Aorta (tissue), 5 donors: ENCODE measurements around the gene CFAP97D1. TPM values are rescaled to one million over a fixed set of nuclear protein-coding genes. Genes with fewer than 3 reads are reported as not detected.

Experiments used
- ATAC-seq: fragments of 200-7000 bp; cut with Tn5 transposase; one replicate; pipeline ENCODE4 v1.9.1; 2022; ENCODE audit warnings: moderate library complexity; ENCODE audit not compliant: low FRiP score
- DNase-seq, 2 donors: peaks; one replicate each; pipeline ENCODE4 v3.0.0-alpha.2; 2020
- H3K27ac ChIP-seq, 2 donors: one replicate each; pipeline ENCODE4 v1.5.1; 2013; ENCODE audit warnings: low read length in 2 of 2, mild to moderate bottlenecking in 2 of 2, moderate library complexity in 2 of 2, control low read depth in 1 of 2, inconsistent platforms in 1 of 2, low read depth in 1 of 2
- H3K27me3 ChIP-seq, 2 donors: one replicate each; pipeline ENCODE4 v1.6.1; 2013; ENCODE audit warnings: control low read depth in 1 of 2, low read length in 1 of 2, mild to moderate bottlenecking in 1 of 2, moderate library complexity in 1 of 2; ENCODE audit not compliant: insufficient read depth in 2 of 2, control insufficient read depth in 1 of 2
- H3K36me3 ChIP-seq, 2 donors: one replicate each; pipeline ENCODE4 v1.6.1; 2013; ENCODE audit warnings: control low read depth in 1 of 2, low read length in 1 of 2, mild to moderate bottlenecking in 1 of 2; ENCODE audit not compliant: insufficient read depth in 2 of 2, control insufficient read depth in 1 of 2
- H3K4me1 ChIP-seq, 2 donors: one replicate each; pipeline ENCODE4 v1.6.1; 2013; ENCODE audit warnings: low read length in 2 of 2, control low read depth in 1 of 2, mild to moderate bottlenecking in 1 of 2, moderate library complexity in 1 of 2; ENCODE audit not compliant: insufficient read depth in 2 of 2, control insufficient read depth in 1 of 2
- H3K4me3 ChIP-seq, 2 donors: one replicate each; pipeline ENCODE4 v1.5.1; 2013; ENCODE audit warnings: low read length in 2 of 2, control low read depth in 1 of 2, mild to moderate bottlenecking in 1 of 2
- H3K9me3 ChIP-seq: one replicate; pipeline ENCODE4 v1.6.1; 2013; ENCODE audit warnings: mild to moderate bottlenecking, low read length; ENCODE audit not compliant: control insufficient read depth
- WGBS, 2 donors: extraction: QIAGEN DNeasy Blood & Tissue Kit; methylation state at CpG; one replicate each; pipeline ENCODE4 v1.1.7; 2013; 5-methylcytosine and 5-hydroxymethylcytosine counted together
- intact Hi-C, 2 donors: fragments of 100-400 bp; cut with DNase I; formaldehyde crosslinking; loops; one replicate each; pipeline versions ENCODE4 v1.14.2 to v1.15.0; 2022
- polyA plus RNA-seq, 2 donors: library from polyadenylated mRNA; stranded (reverse); fragments of 200-250 nt; gene quantifications; one replicate each; pipeline ENCODE4 v1.2.3, GENCODE V29; 2013
- total RNA-seq, 2 donors: library from RNA; stranded (reverse); fragmentation: NEBNext Ultra II Directional; extraction: Animal tissue kit (Norgen Biotek cat#: 25700); gene quantifications; one replicate each; pipeline ENCODE4 v1.2.1, GENCODE V29; 2021
- donor health status: healthy with polysubstance abuse.
- donor health status: Bipolar disorder and iron deficiency.
- donor health status: DM: no; HTN: no; CAD: no.
- donor health status: DM: no; HTN: no; CAD: no.
- donor health status: DM: yes; HTN: yes; CAD: no.

CFAP97D1 gene
- total and polyA plus RNA-seq, 4 donors, result 0.25 TPM; not detected in 3

DNA sequence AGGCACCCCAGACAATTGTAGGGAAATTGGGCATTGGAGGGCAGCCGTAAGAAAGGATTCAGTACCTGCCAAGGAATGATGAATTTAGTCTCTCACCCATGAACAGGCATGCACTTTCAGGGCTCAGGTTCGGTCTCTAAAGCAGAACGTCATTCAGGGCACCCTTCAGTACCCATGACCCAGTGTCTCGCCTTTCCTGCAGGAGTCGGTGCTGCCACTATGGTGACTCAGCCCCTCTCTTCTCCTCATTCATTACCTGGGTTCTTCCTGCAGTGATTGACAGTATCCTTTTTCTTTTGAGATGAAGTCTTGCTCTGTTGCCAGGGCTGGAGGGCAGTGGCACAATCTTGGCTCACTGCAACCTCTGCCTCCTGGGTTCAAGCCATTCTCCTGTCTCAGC is 30.1 kb upstream of the CFAP97D1 start:
- Histone ChIP-seq H3K27ac (no peak overlapping the region), H3K27me3 (no peaks in the 10 kb centered on the region), H3K4me3 (no peak overlapping the region), H3K4me1 (no peaks in the 10 kb centered on the region), H3K36me3 (no peaks in the 10 kb centered on the region), H3K9me3 (no peaks in the 10 kb centered on the region)
- no peak for DNase-seq
- intact Hi-C loops, result no loop called here
- 66 to 75% methylated on average over 5 of the region's 5 CpGs for WGBS, 2 donors
- no peak for ATAC-seq

DNA sequence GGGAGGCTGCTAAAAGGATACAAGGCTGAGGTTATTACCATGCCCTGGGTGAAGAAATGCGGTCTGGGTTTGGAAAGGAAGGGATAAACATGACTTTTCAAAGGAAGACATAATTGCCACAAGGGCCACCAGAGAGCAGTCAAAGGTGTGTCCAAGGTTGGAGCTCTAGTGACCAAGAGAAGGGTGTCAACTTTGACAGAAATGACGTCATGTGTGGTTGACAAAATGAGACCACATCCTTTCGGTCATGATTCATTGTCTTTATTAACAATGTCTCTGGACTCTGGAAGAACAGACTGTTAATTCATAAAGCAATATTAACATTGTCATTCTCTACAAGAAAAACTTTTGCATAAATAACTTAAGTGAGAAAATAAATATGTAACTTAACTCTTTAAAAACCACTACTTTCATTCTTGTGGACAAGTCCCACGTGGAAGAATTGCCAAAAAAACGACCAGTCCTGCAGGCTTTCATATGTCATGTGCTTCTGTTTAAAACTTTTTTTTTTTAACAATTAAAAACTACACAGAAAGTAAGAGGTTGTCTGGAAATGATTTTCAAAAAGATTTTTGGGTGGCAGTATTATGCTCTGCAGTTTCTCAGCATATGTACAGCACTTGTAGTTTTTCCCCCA is 26.6 kb upstream of the CFAP97D1 start:
- no peak overlapping the region for H3K4me3 ChIP-seq
- intact Hi-C loops, result no loop called here
- no peaks in the 10 kb centered on the region for H3K36me3 ChIP-seq
- ATAC-seq, result no peak
- no peak for DNase-seq
- H3K27me3 ChIP-seq, result no peaks in the 10 kb centered on the region
- no peaks in the 10 kb centered on the region for H3K9me3 ChIP-seq
- H3K27ac ChIP-seq, result no peak overlapping the region
- WGBS, 2 donors, result 65 to 66% methylated on average over 5 of the region's 5 CpGs
- no peaks in the 10 kb centered on the region for H3K4me1 ChIP-seq

- 46 to 52% methylated on average over 15 to 21 of the region's 21 CpGs for WGBS, 2 donors
- Histone ChIP-seq H3K9me3 (no peaks in the 10 kb centered on the region), H3K4me1 (no peaks in the 10 kb centered on the region), H3K27me3 (no peaks in the 10 kb centered on the region), H3K27ac (no peak overlapping the region), H3K4me3 (no peak overlapping the region), H3K36me3 (no peaks in the 10 kb centered on the region)
- ATAC-seq (no peak), DNase-seq (no peak)
- intact Hi-C loops, result loop anchor here in 1 of 2 donors (5.0 kb wide), 1 partner anchor 178 kb away; no protein-coding TSS in a partner anchor
These were observed 25.3 kb upstream of the CFAP97D1 start for GRCh38 chr17:43754947-43755346.

DNA sequence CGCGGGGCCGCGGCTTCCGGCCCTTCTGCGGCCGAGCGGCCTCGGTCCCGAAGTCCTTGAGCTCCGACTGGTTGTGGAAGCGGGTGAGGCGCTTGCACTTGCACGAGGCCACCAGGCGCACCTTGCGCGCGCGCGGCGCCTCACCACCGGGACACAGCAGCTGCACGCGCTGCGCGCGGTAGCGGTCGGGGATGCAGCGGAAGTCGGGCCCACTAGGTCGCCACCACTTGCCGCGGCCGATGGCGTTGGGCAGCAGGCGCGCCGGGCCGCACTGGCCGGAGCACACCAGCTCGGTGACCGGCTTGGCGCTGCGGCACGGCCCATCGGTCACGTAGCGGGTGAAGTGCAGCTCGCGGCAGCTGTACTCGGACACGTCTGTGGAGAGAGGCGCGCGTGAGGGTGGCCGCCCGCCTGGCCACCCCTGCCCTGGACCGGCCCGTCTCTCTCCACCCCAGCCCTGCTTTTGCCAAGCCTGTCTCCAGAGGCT is 24.8 kb upstream of the CFAP97D1 start:
- Histone ChIP-seq H3K9me3 (no peaks in the 10 kb centered on the region), H3K36me3 (no peaks in the 10 kb centered on the region), H3K27ac (peak overlapping the region in 1 of 2 donors; percentile 4), H3K4me3 (no peak overlapping the region), H3K27me3 (no peaks in the 10 kb centered on the region), H3K4me1 (no peaks in the 10 kb centered on the region)
- intact Hi-C loops, result loop anchor here in 1 of 2 donors (5.0 kb wide), 1 partner anchor 178 kb away; no protein-coding TSS in a partner anchor
- 28 to 36% methylated on average over 56 to 60 of the region's 60 CpGs for WGBS, 2 donors
- DNase-seq (peak in 1 of 2 donors; percentile 82), ATAC-seq (peak; percentile 15)

DNA sequence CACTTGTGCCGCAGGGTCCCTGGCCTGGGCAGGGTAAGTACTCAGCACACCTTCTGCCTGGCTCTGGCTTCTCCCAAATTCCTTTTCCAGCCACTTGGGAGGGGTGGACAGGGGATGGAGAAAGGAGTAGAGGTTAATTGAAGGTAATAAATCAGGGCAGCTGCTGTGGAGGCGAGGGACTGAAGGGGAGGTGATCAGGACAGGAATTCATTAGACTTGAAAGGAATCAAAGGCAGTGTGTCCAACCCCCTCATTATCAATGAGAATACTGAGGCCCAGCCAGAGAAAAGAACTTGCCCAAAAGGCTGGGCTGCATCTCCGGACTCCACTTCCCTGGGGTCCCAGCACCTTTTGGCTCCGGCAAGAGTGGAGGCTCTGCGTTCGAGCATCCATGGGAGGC is 24.0 kb upstream of the CFAP97D1 start:
- no peaks in the 10 kb centered on the region for H3K27me3 ChIP-seq
- intact Hi-C loops, result loop anchor here in 1 of 2 donors (5.0 kb wide), 1 partner anchor 179 kb away; no protein-coding TSS in a partner anchor

GRCh38 chr17:43757171-43757660 is 23.0 kb upstream of the CFAP97D1 start:
- no peak for DNase-seq
- no peak for ATAC-seq
- intact Hi-C loops, result loop anchor here in 1 of 2 donors (5.0 kb wide), 1 partner anchor 180 kb away; no protein-coding TSS in a partner anchor

More for the DNA sequence above, 24.0 kb upstream of the CFAP97D1 start:
- Histone ChIP-seq H3K4me1 (no peaks in the 10 kb centered on the region), H3K4me3 (no peak overlapping the region), H3K36me3 (no peaks in the 10 kb centered on the region), H3K27ac (no peak overlapping the region), H3K9me3 (no peaks in the 10 kb centered on the region)
- DNase-seq, result no peak
- WGBS, 2 donors, result 86 to 87% methylated on average over 6 of the region's 6 CpGs
- no peak for ATAC-seq

DNA sequence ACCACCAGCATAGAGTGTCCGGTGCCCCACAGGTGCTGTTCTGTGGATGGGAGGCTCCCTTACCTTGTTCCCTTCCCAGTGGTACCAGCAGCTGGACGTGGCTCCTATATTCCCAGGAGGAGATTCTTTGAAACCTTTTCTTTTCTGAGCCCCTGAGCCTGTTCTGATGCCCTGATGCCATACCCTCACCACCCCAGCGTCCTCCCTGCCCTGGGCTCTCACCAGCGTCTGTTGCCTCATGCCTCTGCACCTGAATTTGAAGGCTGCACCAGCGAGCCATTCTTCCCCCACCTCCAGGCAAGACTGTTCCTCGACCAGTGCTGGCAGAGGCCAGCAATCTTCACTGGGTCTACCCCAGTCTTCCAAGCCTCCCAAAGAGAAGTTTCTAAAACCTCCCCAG is 22.1 kb upstream of the CFAP97D1 start:
- ATAC-seq, result no peak
- Histone ChIP-seq H3K4me1 (peaks cover 0 to 2% of the 10 kb centered on the region in 2 donors), H3K27ac (peak overlapping the region; percentile 9 to 28), H3K36me3 (no peaks in the 10 kb centered on the region), H3K9me3 (no peaks in the 10 kb centered on the region), H3K4me3 (no peak overlapping the region), H3K27me3 (no peaks in the 10 kb centered on the region)
- 19 to 32% methylated on average over 6 of the region's 6 CpGs for WGBS, 2 donors
- DNase-seq, result no peak
- intact Hi-C loops, result loop anchor here in 1 of 2 donors (5.0 kb wide), 1 partner anchor 181 kb away; no protein-coding TSS in a partner anchor

More at GRCh38 chr17:43757171-43757660, 23.0 kb upstream of the CFAP97D1 start:
- WGBS, 2 donors, result 63 to 73% methylated on average over 8 of the region's 8 CpGs
- Histone ChIP-seq H3K27me3 (no peaks in the 10 kb centered on the region), H3K4me3 (no peak overlapping the region), H3K9me3 (no peaks in the 10 kb centered on the region), H3K27ac (no peak overlapping the region), H3K4me1 (no peaks in the 10 kb centered on the region), H3K36me3 (no peaks in the 10 kb centered on the region)

- Histone ChIP-seq H3K4me3 (no peak within 1 kb of the TSS), H3K9me3 (no peaks in the 10 kb centered on the region), H3K27me3 (no peaks in the 10 kb centered on the region), H3K36me3 (no peaks in the 10 kb centered on the region), H3K27ac (peak within 1 kb of the TSS; percentile 9 to 42), H3K4me1 (peaks cover 0 to 2% of the 10 kb centered on the region in 2 donors)
- intact Hi-C loops, result loop anchor here in 1 of 2 donors (5.0 kb wide), 1 partner anchor 181 kb away; no protein-coding TSS in a partner anchor
- ATAC-seq (no peak), DNase-seq (peak in 1 of 2 donors; percentile 67)
- WGBS, 2 donors, result 13 to 18% methylated on average over 24 of the region's 24 CpGs
These were observed 21.6 kb upstream of the CFAP97D1 start, which contains the start of gene SOST for GRCh38 chr17:43758497-43759174. Gene SOST, minus strand, starts transcription at chr17:43758791. Its CDS starts 50 bp downstream, at chr17:43758741.
